Esophagus muscularis mucosa (tissue), 4 donors: ENCODE results near the gene CPSF4. TPM values are rescaled to one million over a fixed set of nuclear protein-coding genes. Genes with fewer than 3 reads are reported as not detected.

ENCODE experiments used
- DNase-seq: peaks from one replicate; pipeline ENCODE4 v3.0.0-alpha.2; 2017; ENCODE audit errors: extremely low spot score
- H3K27ac ChIP-seq, 4 donors: fragments of 200-600 bp; sonication (generic); replicated peaks in 1 of 4; 1 replicate in 3 of 4; 2 replicates in 1 of 4; pipeline ENCODE4 v1.5.1; 2016 to 2019; ENCODE audit warnings: mild to moderate bottlenecking in 1 of 4
- H3K27me3 ChIP-seq, 4 donors: fragments of 200-600 bp; sonication (generic); one replicate each; pipeline versions ENCODE4 v1.5.1 to v1.6.0; 2016 to 2019
- H3K36me3 ChIP-seq, 4 donors: fragments of 200-600 bp; sonication (generic); one replicate each; pipeline ENCODE4 v1.5.1; 2016 to 2019
- H3K4me1 ChIP-seq, 4 donors: fragments of 200-600 bp; sonication (generic); one replicate each; pipeline ENCODE4 v1.5.1; 2016 to 2019
- H3K4me3 ChIP-seq, 4 donors: fragments of 200-600 bp; sonication (generic); 1 replicate in 2 of 4; 2 replicates in 2 of 4; pipeline ENCODE4 v1.5.1; 2016 to 2019; ENCODE audit warnings: mild to moderate bottlenecking in 4 of 4, moderate library complexity in 1 of 4
- H3K9me3 ChIP-seq, 4 donors: fragments of 200-600 bp; sonication (generic); 1 replicate in 3 of 4; 2 replicates in 1 of 4; pipeline ENCODE4 v1.5.1; 2016 to 2019
- CTCF ChIP-seq, 3 experiments: fragments of 200-600 bp in 2 of 3; fragments of 450-650 bp in 1 of 3; sonication (generic) in 2 of 3; IDR thresholded peaks; one replicate each; pipeline ENCODE4 v1.5.1; 2017 to 2019; ENCODE audit warnings: antibody characterized with exemption in 3 of 3, mild to moderate bottlenecking in 2 of 3, moderate library complexity in 1 of 3
- EP300 ChIP-seq: sonication (generic); formaldehyde crosslinking; IDR thresholded peaks from one replicate; pipeline ENCODE4 v1.6.1; 2017; ENCODE audit warnings: antibody characterized with exemption
- POLR2A ChIP-seq: fragments of 450-650 bp; IDR thresholded peaks from one replicate; pipeline ENCODE4 v1.6.1; 2017; ENCODE audit warnings: antibody characterized with exemption, moderate library complexity, mild to moderate bottlenecking, low read depth
- POLR2AphosphoS5 ChIP-seq, 2 donors: sonication (generic); formaldehyde crosslinking; IDR thresholded peaks; one replicate each; pipeline ENCODE4 v1.6.1; 2017; ENCODE audit warnings: antibody characterized with exemption in 2 of 2
- WGBS: methylation state at CpG from one replicate; pipeline ENCODE4 v1.1.5; 2018; 5-methylcytosine and 5-hydroxymethylcytosine counted together
- intact Hi-C: fragments of 100-400 bp; cut with DNase I; formaldehyde crosslinking; loops from one replicate; pipeline ENCODE4 v1.15.1; 2023
- total RNA-seq, 4 donors: library from RNA; depleted of rRNA; stranded (reverse); fragments of >200 nt; gene quantifications; one replicate each; pipeline versions ENCODE4 v1.1.0 to v1.2.1, GENCODE V29; 2016

The CPSF4 gene
- total RNA-seq, 4 donors from 2014 or later = 19.1 to 25.3 (median 20.8) TPM

DNA sequence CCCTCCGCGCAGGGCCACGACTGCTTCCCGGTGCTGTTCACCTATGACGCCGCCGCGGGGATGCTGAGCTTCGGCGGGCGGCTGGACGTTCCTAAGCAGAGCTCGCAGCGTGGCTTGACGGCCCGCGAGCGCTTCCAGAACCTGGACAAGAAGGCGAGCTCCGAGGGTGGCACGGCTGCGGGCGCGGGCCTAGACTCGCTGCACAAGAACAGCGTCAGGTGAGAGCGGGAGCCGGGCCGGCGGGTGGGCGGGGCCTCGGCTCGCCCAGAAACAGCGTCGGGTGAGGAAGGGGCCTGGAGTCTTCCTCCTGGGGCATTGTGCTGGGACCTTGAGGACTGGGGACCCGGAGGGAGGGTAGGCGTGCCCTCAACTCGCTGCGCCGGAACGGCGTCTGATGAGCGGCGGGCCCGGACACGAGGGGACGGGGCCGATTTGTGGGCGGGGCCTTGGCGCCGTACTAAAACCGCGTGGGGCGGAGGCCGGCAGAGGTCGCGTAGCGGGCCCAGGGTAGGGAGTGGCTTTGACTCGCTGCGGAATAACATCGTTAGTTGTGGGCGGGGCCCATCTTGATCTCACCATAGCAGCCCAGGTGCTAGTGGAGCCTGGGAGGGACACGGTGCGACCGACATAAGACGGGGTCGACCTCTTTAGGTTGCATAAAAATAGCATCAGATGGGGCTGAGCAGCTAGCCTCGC, 45.9 kb upstream of the CPSF4 start:
- Histone ChIP-seq H3K27me3 (no peaks in the 10 kb centered on the region), H3K36me3 (peaks cover 28 to 87% (median 80%) of the 10 kb centered on the region in 4 donors), H3K9me3 (no peaks in the 10 kb centered on the region), H3K4me1 (peaks cover 21 to 27% (median 24%) of the 10 kb centered on the region in 4 donors), H3K27ac (peak overlapping the region; percentile 62 to 85 (median 72)), H3K4me3 (peak overlapping the region; percentile 53 to 77 (median 58))
- intact Hi-C loops = no loop called here
- TF ChIP-seq EP300 (no peak), POLR2AphosphoS5 (IDR thresholded peaks at IDR 0.05) (peak; percentile 61 to 81), POLR2A (peak; percentile 18), CTCF (IDR thresholded peaks at IDR 0.05) (no peak)
- WGBS = 20% methylated on average over 27 of the region's 68 CpGs
- peak; percentile 95 for DNase-seq

GRCh38 chr7:99393355-99394187, 45.2 kb upstream of the CPSF4 start:
- no peak for DNase-seq
- Histone ChIP-seq H3K9me3 (no peaks in the 10 kb centered on the region), H3K4me3 (peak overlapping the region; percentile 53 to 77 (median 58)), H3K4me1 (peaks cover 21 to 27% (median 24%) of the 10 kb centered on the region in 4 donors), H3K27me3 (no peaks in the 10 kb centered on the region), H3K36me3 (peaks cover 26 to 87% (median 80%) of the 10 kb centered on the region in 4 donors), H3K27ac (peak overlapping the region; percentile 62 to 85 (median 72))
- WGBS = 37% methylated on average over 23 of the region's 30 CpGs
- TF ChIP-seq CTCF (IDR thresholded peaks at IDR 0.05) = no peak
- no peak for TF ChIP-seq EP300
- TF ChIP-seq POLR2A = no peak
- TF ChIP-seq POLR2AphosphoS5 (IDR thresholded peaks at IDR 0.05) = no peak
- intact Hi-C loops = no loop called here

GRCh38 chr7:99394188-99394502, 44.6 kb upstream of the CPSF4 start:
- no peak for DNase-seq
- Histone ChIP-seq H3K9me3 (no peaks in the 10 kb centered on the region), H3K4me1 (peaks cover 21 to 27% (median 24%) of the 10 kb centered on the region in 4 donors), H3K27ac (peak overlapping the region in 2 of 4 donors; percentile 81 to 85), H3K36me3 (peaks cover 29 to 87% (median 80%) of the 10 kb centered on the region in 4 donors), H3K4me3 (no peak overlapping the region), H3K27me3 (no peaks in the 10 kb centered on the region)
- no peak for TF ChIP-seq POLR2AphosphoS5 (IDR thresholded peaks at IDR 0.05)
- TF ChIP-seq POLR2A = no peak
- no peak for TF ChIP-seq EP300
- TF ChIP-seq CTCF (IDR thresholded peaks at IDR 0.05) = no peak
- intact Hi-C loops = no loop called here
- WGBS = 90% methylated on average over 3 of the region's 4 CpGs

- Histone ChIP-seq H3K27ac (no peak overlapping the region), H3K36me3 (peaks cover 43 to 87% (median 80%) of the 10 kb centered on the region in 4 donors), H3K9me3 (no peaks in the 10 kb centered on the region), H3K4me1 (peaks cover 21 to 27% (median 24%) of the 10 kb centered on the region in 4 donors), H3K27me3 (no peaks in the 10 kb centered on the region), H3K4me3 (no peak overlapping the region)
- DNase-seq = no peak
- 81% methylated on average over 13 of the region's 14 CpGs for WGBS
- intact Hi-C loops = no loop called here
- TF ChIP-seq POLR2AphosphoS5 (IDR thresholded peaks at IDR 0.05) = no peak
- TF ChIP-seq POLR2A = no peak
- TF ChIP-seq CTCF (IDR thresholded peaks at IDR 0.05) = no peak
- TF ChIP-seq EP300 = no peak
Observed at GRCh38 chr7:99395616-99396327, 43.0 kb upstream of the CPSF4 start.
